Right lung (tissue), 5 donors: ENCODE data around the gene ACAN. TPM values are rescaled to one million over a fixed set of nuclear protein-coding genes. Genes with fewer than 3 reads are reported as not detected.

Experiments
- DNase-seq, 2 donors: peaks; one replicate each; pipeline ENCODE4 v3.0.0-alpha.2; 2013
- polyA plus RNA-seq, 5 donors: library from polyadenylated mRNA; unstranded; fragments of 120-200 nt; gene quantifications; one replicate each; pipeline versions ENCODE4 v1.2.1 to v1.2.3, GENCODE V29; 2013; ENCODE audit warnings: inconsistent platforms in 1 of 5, low replicate concordance in 1 of 5; ENCODE audit not compliant: insufficient read length in 5 of 5, insufficient read depth in 1 of 5

ACAN gene
- polyA plus RNA-seq, 5 donors = 0.56 to 0.91 (median 0.83) TPM

- no peak for DNase-seq
Observed at GRCh38 chr15:88842156-88842555, 38.9 kb downstream of the ACAN start.

- no peak for DNase-seq
Observed at GRCh38 chr15:88843334-88843733, 40.1 kb downstream of the ACAN start.

- no peak for DNase-seq
Observed at GRCh38 chr15:88844749-88845386, 41.6 kb downstream of the ACAN start.

- no peak for DNase-seq
Observed at GRCh38 chr15:88845616-88846015, 42.4 kb downstream of the ACAN start.

GRCh38 chr15:88847144-88847543 lies 43.9 kb downstream of the ACAN start:
- no peak for DNase-seq

GRCh38 chr15:88848203-88848602 lies 45.0 kb downstream of the ACAN start:
- DNase-seq = no peak

GRCh38 chr15:88849376-88850072 lies 46.3 kb downstream of the ACAN start:
- DNase-seq = no peak

- no peak for DNase-seq
Observed at GRCh38 chr15:88852476-88852875, 49.2 kb downstream of the ACAN start.

GRCh38 chr15:88858934-88859333 lies 55.7 kb downstream of the ACAN start:
- DNase-seq = no peak

GRCh38 chr15:88859550-88859949 lies 56.3 kb downstream of the ACAN start:
- no peak for DNase-seq

GRCh38 chr15:88860212-88860611 lies 57.0 kb downstream of the ACAN start:
- no peak for DNase-seq

- DNase-seq = no peak
Observed at GRCh38 chr15:88863412-88863811, 60.2 kb downstream of the ACAN start.

GRCh38 chr15:88864861-88865497 lies 61.7 kb downstream of the ACAN start:
- no peak for DNase-seq

- DNase-seq = no peak
Observed at GRCh38 chr15:88865498-88866099, 62.4 kb downstream of the ACAN start.

GRCh38 chr15:88866295-88866881 lies 63.2 kb downstream of the ACAN start:
- DNase-seq = no peak

- no peak for DNase-seq
Observed at GRCh38 chr15:88871313-88871712, 68.1 kb downstream of the ACAN start.

- no peak for DNase-seq
Observed at GRCh38 chr15:88872106-88872505, 68.9 kb downstream of the ACAN start.

GRCh38 chr15:88872706-88873105 lies 69.5 kb downstream of the ACAN start:
- DNase-seq = no peak

- no peak for DNase-seq
Observed at GRCh38 chr15:88873786-88874185, 70.5 kb downstream of the ACAN start.

GRCh38 chr15:88874275-88874674 lies 71.0 kb downstream of the ACAN start:
- DNase-seq = no peak

- DNase-seq = no peak
Observed at GRCh38 chr15:88874684-88875083, 71.4 kb downstream of the ACAN start.

GRCh38 chr15:88876573-88876972 lies 73.3 kb downstream of the ACAN start:
- no peak for DNase-seq
